HL-60 (cell line): Measurements from ENCODE around the gene C1orf216.

ENCODE experiments used
- DNase-seq, 2 experiments: peaks; one replicate each; pipeline ENCODE4 v3.0.0-alpha.2; 2010 to 2020; ENCODE audit warnings: low read depth in 1 of 2, low spot score in 1 of 2
- H3K27ac ChIP-seq: fragments of 250-450 bp; sonication (Bioruptor Pico); replicated peaks from 2 replicates; pipeline ENCODE4 v1.5.1; 2020; ENCODE audit warnings: mild to moderate bottlenecking, moderate library complexity
- H3K27me3 ChIP-seq: fragments of 250-450 bp; sonication (Bioruptor Pico); 2 replicates; pipeline ENCODE4 v1.5.1; 2021; ENCODE audit warnings: mild to moderate bottlenecking, moderate library complexity; ENCODE audit not compliant: insufficient read depth, poor library complexity, severe bottlenecking
- H3K4me3 ChIP-seq: replicated peaks from 2 replicates; pipeline ENCODE4 v1.5.1; 2011; ENCODE audit warnings: mild to moderate bottlenecking, control low read depth, low read length; ENCODE audit not compliant: insufficient read depth
- GABPA ChIP-seq: IDR thresholded peaks from 2 replicates; pipeline ENCODE4 v1.6.1; 2012; ENCODE audit warnings: low read depth
- POLR2AphosphoS5 ChIP-seq: IDR thresholded peaks from 2 replicates; pipeline ENCODE4 v1.6.1; 2012; ENCODE audit warnings: low read depth
- SPI1 ChIP-seq: IDR thresholded peaks from 2 replicates; pipeline ENCODE4 v1.6.1; 2012; ENCODE audit warnings: low read depth, mild to moderate bottlenecking, borderline replicate concordance
- TF ChIP-seq, protein P1 (sequence below): IDR thresholded peaks from one replicate; pipeline ENCODE4 v1.5.1; 2011; ENCODE audit warnings: low read length, control low read depth, inconsistent platforms; ENCODE audit not compliant: insufficient read depth
- TF ChIP-seq, protein P2 (sequence below): IDR thresholded peaks from 2 replicates; pipeline ENCODE4 v1.6.1; 2012; ENCODE audit warnings: low read depth; ENCODE audit not compliant: insufficient replicate concordance

C1orf216 gene

DNA sequence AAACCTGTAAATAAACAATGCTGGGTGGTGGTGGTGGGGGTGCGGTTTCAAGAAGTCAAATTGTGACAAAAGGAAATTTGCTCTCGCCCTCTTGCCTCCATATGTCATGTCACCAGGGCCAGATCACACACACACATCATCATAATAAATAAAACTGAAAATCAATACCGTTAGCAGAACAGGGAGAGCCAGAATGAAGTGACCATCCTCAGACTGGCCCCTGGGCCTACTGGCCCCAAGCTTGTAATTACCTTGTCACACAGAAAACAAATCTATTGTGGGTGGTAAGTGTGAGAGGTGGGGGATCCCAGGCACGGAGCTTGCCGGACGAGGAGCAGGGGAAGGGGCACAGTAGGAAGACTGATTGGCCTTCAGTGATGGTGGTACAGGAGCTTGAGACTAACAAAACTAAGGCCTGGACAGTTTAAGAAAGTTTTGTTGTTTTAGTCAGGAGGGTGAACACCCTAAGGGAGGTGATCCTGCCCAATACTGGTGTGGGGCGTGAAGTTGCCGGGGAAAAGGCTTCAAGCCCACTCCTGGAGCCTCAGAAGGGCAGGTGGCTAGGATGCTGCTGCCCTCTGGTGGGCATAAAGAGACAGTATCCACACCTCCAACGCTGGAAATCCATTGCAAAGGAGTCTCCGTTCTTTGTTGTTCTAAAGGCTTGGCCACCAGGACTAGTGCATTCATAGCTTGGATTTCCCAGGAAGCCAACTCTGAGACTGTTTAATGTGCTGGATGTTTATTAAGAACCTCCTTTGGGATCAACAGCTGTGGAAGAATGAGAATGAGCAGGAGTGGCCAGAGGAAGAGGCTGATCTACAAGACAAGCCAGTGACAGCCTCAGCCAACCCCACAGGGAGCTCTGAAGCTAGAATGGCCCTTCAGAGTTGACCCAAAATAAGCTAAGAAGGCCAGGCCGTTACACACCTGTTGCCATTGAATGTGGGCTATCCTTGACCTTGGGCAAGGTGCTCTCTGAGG, 8.1 kb upstream of the C1orf216 start:
- DNase-seq: peak in 1 of 2 experiments; percentile 41
- H3K4me3 ChIP-seq: no peak overlapping the region
- no peaks in the 10 kb centered on the region for H3K27me3 ChIP-seq
- TF ChIP-seq POLR2AphosphoS5: no peak
- TF ChIP-seq, protein P1, sequence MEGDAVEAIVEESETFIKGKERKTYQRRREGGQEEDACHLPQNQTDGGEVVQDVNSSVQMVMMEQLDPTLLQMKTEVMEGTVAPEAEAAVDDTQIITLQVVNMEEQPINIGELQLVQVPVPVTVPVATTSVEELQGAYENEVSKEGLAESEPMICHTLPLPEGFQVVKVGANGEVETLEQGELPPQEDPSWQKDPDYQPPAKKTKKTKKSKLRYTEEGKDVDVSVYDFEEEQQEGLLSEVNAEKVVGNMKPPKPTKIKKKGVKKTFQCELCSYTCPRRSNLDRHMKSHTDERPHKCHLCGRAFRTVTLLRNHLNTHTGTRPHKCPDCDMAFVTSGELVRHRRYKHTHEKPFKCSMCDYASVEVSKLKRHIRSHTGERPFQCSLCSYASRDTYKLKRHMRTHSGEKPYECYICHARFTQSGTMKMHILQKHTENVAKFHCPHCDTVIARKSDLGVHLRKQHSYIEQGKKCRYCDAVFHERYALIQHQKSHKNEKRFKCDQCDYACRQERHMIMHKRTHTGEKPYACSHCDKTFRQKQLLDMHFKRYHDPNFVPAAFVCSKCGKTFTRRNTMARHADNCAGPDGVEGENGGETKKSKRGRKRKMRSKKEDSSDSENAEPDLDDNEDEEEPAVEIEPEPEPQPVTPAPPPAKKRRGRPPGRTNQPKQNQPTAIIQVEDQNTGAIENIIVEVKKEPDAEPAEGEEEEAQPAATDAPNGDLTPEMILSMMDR: peak; percentile 73
- H3K27ac ChIP-seq: no peak overlapping the region

DNA sequence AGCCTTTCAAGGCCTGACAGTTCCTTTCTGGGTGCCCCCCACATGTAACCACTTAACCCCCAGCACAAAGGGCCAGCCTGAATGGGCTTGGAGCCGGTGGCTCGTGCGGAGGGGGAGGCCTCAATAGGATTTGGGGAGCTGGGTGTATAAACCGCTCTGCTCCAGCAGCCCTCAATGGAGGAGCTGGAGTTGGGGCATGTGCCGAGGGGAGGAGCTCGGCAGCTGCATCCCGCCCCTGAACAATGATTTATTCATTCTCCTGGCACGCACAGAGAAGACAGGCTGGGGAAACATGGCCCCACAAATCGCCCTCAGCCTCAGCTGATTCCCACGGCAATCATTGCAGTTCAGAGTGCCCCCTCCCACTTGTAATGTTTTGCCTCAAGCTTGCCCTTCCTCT, 6.9 kb upstream of the C1orf216 start:
- Histone ChIP-seq H3K27me3 (no peaks in the 10 kb centered on the region), H3K4me3 (no peak overlapping the region), H3K27ac (no peak overlapping the region)
- TF ChIP-seq GABPA (no peak), POLR2AphosphoS5 (no peak), SPI1 (no peak)
- TF ChIP-seq, protein P1: no peak
- TF ChIP-seq, protein P2, sequence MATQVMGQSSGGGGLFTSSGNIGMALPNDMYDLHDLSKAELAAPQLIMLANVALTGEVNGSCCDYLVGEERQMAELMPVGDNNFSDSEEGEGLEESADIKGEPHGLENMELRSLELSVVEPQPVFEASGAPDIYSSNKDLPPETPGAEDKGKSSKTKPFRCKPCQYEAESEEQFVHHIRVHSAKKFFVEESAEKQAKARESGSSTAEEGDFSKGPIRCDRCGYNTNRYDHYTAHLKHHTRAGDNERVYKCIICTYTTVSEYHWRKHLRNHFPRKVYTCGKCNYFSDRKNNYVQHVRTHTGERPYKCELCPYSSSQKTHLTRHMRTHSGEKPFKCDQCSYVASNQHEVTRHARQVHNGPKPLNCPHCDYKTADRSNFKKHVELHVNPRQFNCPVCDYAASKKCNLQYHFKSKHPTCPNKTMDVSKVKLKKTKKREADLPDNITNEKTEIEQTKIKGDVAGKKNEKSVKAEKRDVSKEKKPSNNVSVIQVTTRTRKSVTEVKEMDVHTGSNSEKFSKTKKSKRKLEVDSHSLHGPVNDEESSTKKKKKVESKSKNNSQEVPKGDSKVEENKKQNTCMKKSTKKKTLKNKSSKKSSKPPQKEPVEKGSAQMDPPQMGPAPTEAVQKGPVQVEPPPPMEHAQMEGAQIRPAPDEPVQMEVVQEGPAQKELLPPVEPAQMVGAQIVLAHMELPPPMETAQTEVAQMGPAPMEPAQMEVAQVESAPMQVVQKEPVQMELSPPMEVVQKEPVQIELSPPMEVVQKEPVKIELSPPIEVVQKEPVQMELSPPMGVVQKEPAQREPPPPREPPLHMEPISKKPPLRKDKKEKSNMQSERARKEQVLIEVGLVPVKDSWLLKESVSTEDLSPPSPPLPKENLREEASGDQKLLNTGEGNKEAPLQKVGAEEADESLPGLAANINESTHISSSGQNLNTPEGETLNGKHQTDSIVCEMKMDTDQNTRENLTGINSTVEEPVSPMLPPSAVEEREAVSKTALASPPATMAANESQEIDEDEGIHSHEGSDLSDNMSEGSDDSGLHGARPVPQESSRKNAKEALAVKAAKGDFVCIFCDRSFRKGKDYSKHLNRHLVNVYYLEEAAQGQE: no peak
- no peak for DNase-seq

DNA sequence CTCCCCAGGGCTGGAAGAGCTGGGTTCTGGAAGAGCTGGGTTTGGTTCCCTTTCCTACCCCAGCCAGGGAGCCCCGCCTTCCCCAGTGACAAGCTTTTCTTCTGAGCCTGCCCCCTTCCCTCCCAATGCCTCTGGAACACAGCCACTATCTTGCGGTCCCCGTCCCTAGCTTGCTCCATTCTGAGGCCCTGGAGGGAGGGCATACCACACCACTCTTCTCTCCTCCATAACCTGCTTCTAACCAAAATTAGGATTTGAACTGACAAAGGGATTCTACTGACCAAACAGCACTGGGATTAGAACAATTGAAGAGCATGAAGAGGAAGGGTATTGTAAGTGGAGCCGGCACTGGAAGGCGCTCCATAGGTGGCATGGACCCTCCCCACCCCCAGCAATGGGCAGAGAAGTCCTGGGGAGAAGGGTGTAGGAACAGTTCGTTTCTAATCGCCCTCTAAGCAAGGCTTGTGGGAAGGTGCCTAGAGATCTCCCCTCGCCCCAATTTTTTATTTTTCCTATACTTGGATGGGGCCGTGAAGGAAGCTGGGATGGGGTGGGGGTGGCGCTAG, 690 bp downstream of the C1orf216 start:
- DNase-seq: peak; percentile 60 to 77
- TF ChIP-seq POLR2AphosphoS5 (peak; percentile 53; the same call in 1 of the 2 replicates), GABPA (no peak)
- no peaks in the 10 kb centered on the region for H3K27me3 ChIP-seq
- peak overlapping the region; percentile 82 for H3K4me3 ChIP-seq
- peak overlapping the region; percentile 77 for H3K27ac ChIP-seq

DNA sequence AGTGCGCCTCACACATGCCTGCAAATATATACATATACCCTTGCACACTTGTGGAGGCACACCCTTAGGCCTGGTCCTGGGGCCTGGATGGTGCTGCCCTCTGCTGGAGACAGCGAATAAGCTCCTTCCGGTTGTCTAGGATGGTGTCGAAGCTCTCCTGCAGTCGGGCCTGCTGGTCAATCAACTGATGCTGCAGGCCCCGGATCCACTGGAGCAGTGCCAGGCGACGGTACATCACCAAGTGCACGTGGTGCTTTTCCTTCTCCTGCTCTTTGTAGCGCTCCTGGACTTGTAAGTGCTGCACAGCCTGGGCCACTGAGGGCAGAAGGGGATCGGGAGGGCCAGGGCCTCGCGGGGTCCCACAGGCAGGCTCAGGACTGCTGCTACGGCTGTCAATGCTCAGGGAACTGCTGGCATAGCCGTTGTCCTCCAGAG, 3.1 kb downstream of the C1orf216 start:
- no peak overlapping the region for H3K4me3 ChIP-seq
- TF ChIP-seq, protein P1: peak; percentile 79
- TF ChIP-seq, protein P2: no peak
- H3K27ac ChIP-seq: no peak overlapping the region
- H3K27me3 ChIP-seq: no peaks in the 10 kb centered on the region
- DNase-seq: peak; percentile 61 to 78
